Upper lobe of left lung (tissue), 6 donors: ENCODE data around the gene MYBL2. TPM values are rescaled to one million over a fixed set of nuclear protein-coding genes. Genes with fewer than 3 reads are reported as not detected.

Source experiments
- ATAC-seq, 2 donors: fragments of 200-7000 bp; cut with Tn5 transposase; one replicate each; pipeline ENCODE4 v1.9.1; 2022; ENCODE audit warnings: mild to moderate bottlenecking in 2 of 2, moderate library complexity in 2 of 2; ENCODE audit not compliant: low FRiP score in 2 of 2
- DNase-seq, 2 donors: peaks; one replicate each; pipeline ENCODE4 v3.0.0-alpha.2; 2019 to 2020
- H3K27ac ChIP-seq, 4 donors: fragments of 200-600 bp; sonication (generic); one replicate each; pipeline ENCODE4 v1.5.1; 2016 to 2019
- H3K27me3 ChIP-seq, 4 donors: fragments of 200-600 bp; sonication (generic); one replicate each; pipeline ENCODE4 v1.5.1; 2017 to 2019
- H3K36me3 ChIP-seq, 4 donors: fragments of 200-600 bp; sonication (generic); one replicate each; pipeline ENCODE4 v1.5.1; 2016 to 2019
- H3K4me1 ChIP-seq, 4 donors: fragments of 200-600 bp; sonication (generic); one replicate each; pipeline ENCODE4 v1.5.1; 2018 to 2019
- H3K4me3 ChIP-seq, 4 donors: fragments of 200-600 bp; sonication (generic); one replicate each; pipeline ENCODE4 v1.5.1; 2017 to 2019; ENCODE audit warnings: mild to moderate bottlenecking in 2 of 4, moderate library complexity in 1 of 4
- H3K9me3 ChIP-seq, 4 donors: fragments of 200-600 bp; sonication (generic); one replicate each; pipeline ENCODE4 v1.5.1; 2018 to 2019
- CTCF ChIP-seq, 6 experiments: fragments of 450-650 bp in 4 of 6; fragments of 200-600 bp in 2 of 6; sonication (generic) in 2 of 6; IDR thresholded peaks; one replicate each; pipeline ENCODE4 v1.5.1; 2016 to 2019; ENCODE audit warnings: antibody characterized with exemption in 6 of 6
- EP300 ChIP-seq, 4 donors: sonication (generic); formaldehyde crosslinking; IDR thresholded peaks; one replicate each; pipeline ENCODE4 v1.5.1; 2017; ENCODE audit warnings: antibody characterized with exemption in 4 of 4, control low read depth in 2 of 4
- POLR2A ChIP-seq, 4 donors: fragments of 450-650 bp; IDR thresholded peaks; one replicate each; pipeline ENCODE4 v1.5.1; 2016 to 2017; ENCODE audit warnings: antibody characterized with exemption in 4 of 4, mild to moderate bottlenecking in 2 of 4
- POLR2AphosphoS5 ChIP-seq, 2 donors: sonication (generic); formaldehyde crosslinking; IDR thresholded peaks; one replicate each; pipeline ENCODE4 v1.5.1; 2017; ENCODE audit warnings: antibody characterized with exemption in 2 of 2
- WGBS, 2 donors: methylation state at CpG; one replicate each; pipeline ENCODE4 v1.1.5; 2017 to 2018; 5-methylcytosine and 5-hydroxymethylcytosine counted together
- total RNA-seq, 6 donors: library from RNA; depleted of rRNA in 4 of 6; stranded (reverse); fragments of >200 nt in 4 of 6; gene quantifications; one replicate each; pipeline versions ENCODE4 v1.1.0 to v1.2.1, GENCODE V29; 2016 to 2021
- donor health status: DM: no; HTN: no; CAD: no; lungs with moderate emphysema.
- donor health status: DM: no; HTN: yes; CAD: no; lungs with severe emphysema.

Gene MYBL2
- total RNA-seq, 6 donors from 2014 or later = under 0.01 to 3.5 (median 1.4) TPM

- no peaks in the 10 kb centered on the region for H3K9me3 ChIP-seq
- TF ChIP-seq POLR2A (IDR thresholded peaks at IDR 0.05) (no peak), CTCF (IDR thresholded peaks at IDR 0.05) (no peak)
- no peaks in the 10 kb centered on the region for H3K27me3 ChIP-seq
- H3K4me3 ChIP-seq = no peak overlapping the region
- no peaks in the 10 kb centered on the region for H3K36me3 ChIP-seq
- ATAC-seq (no peak), DNase-seq (no peak)
- no peak overlapping the region for H3K27ac ChIP-seq
- H3K4me1 ChIP-seq = no peaks in the 10 kb centered on the region
- WGBS, 2 donors = 73 to 81% methylated on average over 15 of the region's 15 CpGs
These were observed 94.7 kb downstream of the MYBL2 start for GRCh38 chr20:43761386-43762340.

DNA sequence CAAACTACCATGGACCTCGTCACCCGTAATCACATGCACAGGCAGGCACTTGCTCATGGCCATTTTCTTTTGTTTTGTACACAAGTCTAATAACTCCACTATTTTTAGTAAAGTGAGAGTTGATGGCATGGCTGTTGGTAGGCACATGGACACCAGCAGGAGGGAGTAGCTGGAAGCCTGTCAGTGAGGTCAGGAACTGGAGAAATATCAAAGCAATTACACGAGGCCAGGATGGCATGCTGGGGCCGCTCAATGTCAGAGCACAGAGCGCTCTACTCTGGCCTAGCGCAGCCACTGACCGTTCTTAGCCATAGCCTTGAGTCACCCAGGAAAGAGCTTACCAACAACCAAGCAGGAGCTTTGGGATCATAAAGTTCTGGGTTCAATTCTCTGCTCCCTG is 96.0 kb downstream of the MYBL2 start:
- Histone ChIP-seq H3K36me3 (no peaks in the 10 kb centered on the region), H3K4me3 (no peak overlapping the region), H3K27ac (no peak overlapping the region), H3K27me3 (no peaks in the 10 kb centered on the region), H3K4me1 (no peaks in the 10 kb centered on the region), H3K9me3 (no peaks in the 10 kb centered on the region)
- TF ChIP-seq CTCF (IDR thresholded peaks at IDR 0.05) = no peak
- no peak for TF ChIP-seq POLR2AphosphoS5 (IDR thresholded peaks at IDR 0.05)
- no peak for TF ChIP-seq EP300 (IDR thresholded peaks at IDR 0.05)
- no peak for TF ChIP-seq POLR2A (IDR thresholded peaks at IDR 0.05)
- ATAC-seq (no peak), DNase-seq (no peak)
- WGBS, 2 donors = 81 to 87% methylated on average over 7 of the region's 7 CpGs

DNA sequence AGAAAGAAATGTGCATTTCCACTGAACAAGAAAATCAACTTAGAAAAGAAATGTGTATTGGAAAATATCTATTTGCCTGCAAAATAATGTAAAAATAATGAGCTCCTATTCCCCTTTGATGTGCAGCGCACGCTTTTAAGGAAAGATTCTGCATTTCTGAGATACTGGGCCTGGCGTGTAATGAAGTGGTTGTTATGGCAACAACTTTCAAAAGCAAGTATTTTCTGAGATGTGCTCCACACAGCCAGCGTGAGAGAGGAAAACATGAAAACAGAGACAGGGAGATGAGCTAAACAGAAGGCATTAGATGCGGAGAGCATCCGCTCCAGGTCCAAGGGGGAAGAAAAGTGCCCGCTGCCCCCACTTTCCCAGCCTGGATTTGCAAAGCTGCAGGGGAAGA is 99.0 kb downstream of the MYBL2 start:
- no peaks in the 10 kb centered on the region for H3K9me3 ChIP-seq
- H3K36me3 ChIP-seq = no peaks in the 10 kb centered on the region
- no peaks in the 10 kb centered on the region for H3K27me3 ChIP-seq
- H3K4me1 ChIP-seq = no peaks in the 10 kb centered on the region
- 60% methylated on average over 7 of the region's 7 CpGs for WGBS, 2 donors
- no peak overlapping the region for H3K4me3 ChIP-seq
- ATAC-seq (no peak), DNase-seq (no peak)
- TF ChIP-seq CTCF (IDR thresholded peaks at IDR 0.05) = no peak
- no peak for TF ChIP-seq EP300 (IDR thresholded peaks at IDR 0.05)
- TF ChIP-seq POLR2AphosphoS5 (IDR thresholded peaks at IDR 0.05) = no peak
- no peak for TF ChIP-seq POLR2A (IDR thresholded peaks at IDR 0.05)
- H3K27ac ChIP-seq = no peak overlapping the region

Other genes starting within 250 kb of the MYBL2 start
- gene SRSF6, start 209.2 kb upstream of the MYBL2 start, total RNA-seq = 100 to 1,000 TPM in 1 of 6 donors, 10 to 100 TPM in 5; 48.4 to 147 (median 93.2) TPM
- 10 to 100 TPM in 3 of 6 donors, 1 to 10 TPM in 3; 4.9 to 50.3 (median 11.3) TPM for gene L3MBTL1, start 159.4 kb upstream of the MYBL2 start, total RNA-seq
- 1 to 10 TPM in 4 of 6 donors, under 1 TPM in 2; 0.91 to 1.9 (median 1.1) TPM for gene SGK2, start 108.1 kb upstream of the MYBL2 start, total RNA-seq
- 10 to 100 TPM; 16.8 to 25.2 (median 18.5) TPM for gene IFT52, start 76.2 kb upstream of the MYBL2 start, total RNA-seq
- gene GTSF1L, start 59.9 kb downstream of the MYBL2 start, total RNA-seq = not detected
- gene TOX2, start 247.7 kb downstream of the MYBL2 start, total RNA-seq = 10 to 100 TPM in 5 of 6 donors, 1 to 10 TPM in 1; 7.2 to 29.3 (median 23.7) TPM